Lung (tissue), 12 donors: Measurements from ENCODE around the gene ANKRD31. TPM values are rescaled to one million over a fixed set of nuclear protein-coding genes. Genes with fewer than 3 reads are reported as not detected.

ENCODE experiments used
- ATAC-seq: fragments of 200-7000 bp; cut with Tn5 transposase; one replicate; pipeline ENCODE4 v1.9.1; 2020; ENCODE audit warnings: moderate number of reproducible peaks; ENCODE audit not compliant: insufficient read depth, low FRiP score
- DNase-seq, 3 donors: peaks; one replicate each; pipeline ENCODE4 v3.0.0-alpha.2; 2013 to 2017
- H3K27ac ChIP-seq, 2 donors: one replicate each; pipeline ENCODE4 v1.5.1; 2013; ENCODE audit warnings: mild to moderate bottlenecking in 2 of 2, moderate library complexity in 2 of 2, control low read depth in 1 of 2, inconsistent platforms in 1 of 2, low read depth in 1 of 2, low read length in 1 of 2
- H3K27me3 ChIP-seq, 3 donors: one replicate each; pipeline ENCODE4 v1.5.1; 2013; ENCODE audit warnings: low read length in 2 of 3; ENCODE audit not compliant: control insufficient read depth in 3 of 3, insufficient read depth in 3 of 3
- H3K36me3 ChIP-seq, 4 donors: one replicate each; pipeline ENCODE4 v1.5.1; 2013; ENCODE audit warnings: low read length in 4 of 4, mild to moderate bottlenecking in 1 of 4, moderate library complexity in 1 of 4; ENCODE audit not compliant: control insufficient read depth in 4 of 4, insufficient read depth in 4 of 4
- H3K4me1 ChIP-seq, 5 donors: one replicate each; pipeline ENCODE4 v1.5.1; 2013; ENCODE audit warnings: low read length in 5 of 5, mild to moderate bottlenecking in 2 of 5, moderate library complexity in 1 of 5; ENCODE audit not compliant: control insufficient read depth in 5 of 5, insufficient read depth in 5 of 5
- H3K4me3 ChIP-seq: one replicate; pipeline ENCODE4 v1.5.1; 2013; ENCODE audit warnings: mild to moderate bottlenecking, control low read depth, moderate library complexity
- H3K9ac ChIP-seq, 2 donors: one replicate each; pipeline ENCODE4 v1.5.1; 2013; ENCODE audit warnings: low read length in 2 of 2, control low read depth in 1 of 2; ENCODE audit not compliant: insufficient read depth in 1 of 2
- H3K9me3 ChIP-seq, 4 donors: one replicate each; pipeline ENCODE4 v1.5.1; 2013; ENCODE audit warnings: low read length in 3 of 4, mild to moderate bottlenecking in 1 of 4, moderate library complexity in 1 of 4; ENCODE audit not compliant: control insufficient read depth in 4 of 4, insufficient read depth in 3 of 4
- CTCF ChIP-seq: IDR thresholded peaks from 2 replicates; pipeline ENCODE4 v1.5.1; 2012; ENCODE audit warnings: mild to moderate bottlenecking; ENCODE audit errors: control extremely low read depth, extremely low read depth
- whole genome bisulfite sequencing, 2 donors: extraction: QIAGEN DNeasy Blood & Tissue Kit; methylation state at CpG; one replicate each; pipeline ENCODE4 v1.1.7; 2013; 5-methylcytosine and 5-hydroxymethylcytosine counted together
- polyA plus RNA-seq, 2 donors: library from polyadenylated mRNA; stranded (reverse); fragments of 200-250 nt; gene quantifications; one replicate each; pipeline ENCODE4 v1.2.1, GENCODE V29; 2013
- total RNA-seq, 2 donors: library from RNA; depleted of rRNA in 1 of 2; stranded (reverse); fragments of >200 nt in 1 of 2; gene quantifications; one replicate each; pipeline ENCODE4 v1.2.1, GENCODE V29; 2014 to 2021
- donor health status: control.
- donor health status: control.
- donor health status: Bipolar disorder and iron deficiency.
- donor health status: healthy.
- donor health status: DM: yes; HTN: yes; CAD: no.

ANKRD31 gene
- total and polyA plus RNA-seq, 4 donors: 0.06 to 0.51 (median 0.16) TPM

GRCh38 chr5:75245023-75245422 is 8.3 kb upstream of the ANKRD31 start:
- peaks cover 0 to 2% (median 0%) of the 10 kb centered on the region in 4 donors for H3K9me3 ChIP-seq
- 93 to 99% methylated on average over 2 of the region's 2 CpGs for whole genome bisulfite sequencing, 2 donors
- no peaks in the 10 kb centered on the region for H3K36me3 ChIP-seq
- no peak for DNase-seq
- H3K27me3 ChIP-seq: no peaks in the 10 kb centered on the region
- H3K27ac ChIP-seq: no peak overlapping the region
- no peak for ATAC-seq
- no peak overlapping the region for H3K4me3 ChIP-seq
- no peaks in the 10 kb centered on the region for H3K4me1 ChIP-seq
- H3K9ac ChIP-seq: no peak overlapping the region
- TF ChIP-seq CTCF: no peak

GRCh38 chr5:75243510-75243909 is 6.8 kb upstream of the ANKRD31 start:
- no peak overlapping the region for H3K27ac ChIP-seq
- H3K36me3 ChIP-seq: no peaks in the 10 kb centered on the region
- no peak for TF ChIP-seq CTCF
- peaks cover 0 to 2% (median 0%) of the 10 kb centered on the region in 4 donors for H3K9me3 ChIP-seq
- WGBS, 2 donors: 84 to 88% methylated on average over 5 of the region's 5 CpGs
- no peaks in the 10 kb centered on the region for H3K27me3 ChIP-seq
- no peak overlapping the region for H3K4me3 ChIP-seq
- no peaks in the 10 kb centered on the region for H3K4me1 ChIP-seq
- H3K9ac ChIP-seq: no peak overlapping the region
- no peak for DNase-seq
- no peak for ATAC-seq

- Histone ChIP-seq H3K4me1 (no peaks in the 10 kb centered on the region), H3K9ac (no peak overlapping the region), H3K4me3 (no peak overlapping the region), H3K36me3 (no peaks in the 10 kb centered on the region), H3K27me3 (no peaks in the 10 kb centered on the region), H3K27ac (no peak overlapping the region), H3K9me3 (no peaks in the 10 kb centered on the region)
- 64 to 84% methylated on average over 1 of the region's 1 CpG for WGBS, 2 donors
- TF ChIP-seq CTCF: no peak
- no peak for ATAC-seq
- peak in 1 of 3 donors; percentile 13 for DNase-seq
Measured at GRCh38 chr5:75243100-75243499, 6.4 kb upstream of the ANKRD31 start.

- Histone ChIP-seq H3K36me3 (no peaks in the 10 kb centered on the region), H3K9ac (no peak overlapping the region), H3K4me3 (no peak overlapping the region), H3K27me3 (no peaks in the 10 kb centered on the region), H3K4me1 (peaks cover 0 to 5% (median 0%) of the 10 kb centered on the region in 5 donors), H3K9me3 (no peaks in the 10 kb centered on the region), H3K27ac (no peak overlapping the region)
- ATAC-seq (no peak), DNase-seq (no peak)
- 89 to 95% methylated on average over 2 of the region's 2 CpGs for WGBS, 2 donors
- no peak for TF ChIP-seq CTCF
Measured at GRCh38 chr5:75242067-75242466, 5.4 kb upstream of the ANKRD31 start.
